Activated T-helper 2 cell treated with anti-CD3 and anti-CD28 coated beads, Interferon-gamma antibody, Interleukin-2, Interleukin-4, amounts not matched to agents 10 μg/mL and 5 μg/mL and 100 μg/mL, durations not matched to agents 14 hours and 24 hours and 36 hours (primary cell): ENCODE data around the gene FGD6. TPM values are rescaled to one million over a fixed set of nuclear protein-coding genes. Genes with fewer than 3 reads are reported as not detected.

Experiments
- DNase-seq: peaks from one replicate; pipeline ENCODE4 v3.0.0; 2021; ENCODE audit warnings: low spot score
- H3K27ac Mint-ChIP-seq: one replicate; pipeline ENCODE4 v1.8.0; 2021; ENCODE audit warnings: mixed read lengths
- H3K27me3 Mint-ChIP-seq: one replicate; pipeline ENCODE4 v1.8.0; 2021; ENCODE audit warnings: low read depth, mixed read lengths
- H3K36me3 Mint-ChIP-seq: one replicate; pipeline ENCODE4 v1.8.0; 2021; ENCODE audit warnings: low read depth, mixed read lengths
- H3K4me1 Mint-ChIP-seq: one replicate; pipeline ENCODE4 v1.8.0; 2021; ENCODE audit warnings: low read depth, mixed read lengths
- H3K4me3 Mint-ChIP-seq: one replicate; pipeline ENCODE4 v1.8.0; 2021; ENCODE audit warnings: low read depth, mild to moderate bottlenecking, moderate library complexity, mixed read lengths
- H3K9me3 Mint-ChIP-seq: one replicate; pipeline ENCODE4 v1.8.0; 2021; ENCODE audit warnings: mixed read lengths
- intact Hi-C: fragments of 100-400 bp; cut with micrococcal nuclease; formaldehyde crosslinking; loops from one replicate; pipeline ENCODE4 v1.15.1; 2023
- total RNA-seq: library from RNA; stranded (reverse); gene quantifications from 2 replicates; pipeline ENCODE4 v1.2.3, GENCODE V29; 2022

Gene FGD6
- total RNA-seq, 1 donor from 2014 or later = 1.1 TPM

GRCh38 chr12:95070378-95070777 is 146.9 kb downstream of the FGD6 start:
- H3K4me3 Mint-ChIP-seq = no peak overlapping the region
- H3K27ac Mint-ChIP-seq = no peak overlapping the region
- H3K4me1 Mint-ChIP-seq = peaks cover 14% of the 10 kb centered on the region
- peaks cover 20% of the 10 kb centered on the region for H3K36me3 Mint-ChIP-seq
- no peak for DNase-seq
- intact Hi-C loops = loop anchor here (10.0 kb wide), 1 partner anchor 196 kb away; no protein-coding TSS in a partner anchor
- H3K27me3 Mint-ChIP-seq = no peaks in the 10 kb centered on the region
- H3K9me3 Mint-ChIP-seq = no peaks in the 10 kb centered on the region

DNA sequence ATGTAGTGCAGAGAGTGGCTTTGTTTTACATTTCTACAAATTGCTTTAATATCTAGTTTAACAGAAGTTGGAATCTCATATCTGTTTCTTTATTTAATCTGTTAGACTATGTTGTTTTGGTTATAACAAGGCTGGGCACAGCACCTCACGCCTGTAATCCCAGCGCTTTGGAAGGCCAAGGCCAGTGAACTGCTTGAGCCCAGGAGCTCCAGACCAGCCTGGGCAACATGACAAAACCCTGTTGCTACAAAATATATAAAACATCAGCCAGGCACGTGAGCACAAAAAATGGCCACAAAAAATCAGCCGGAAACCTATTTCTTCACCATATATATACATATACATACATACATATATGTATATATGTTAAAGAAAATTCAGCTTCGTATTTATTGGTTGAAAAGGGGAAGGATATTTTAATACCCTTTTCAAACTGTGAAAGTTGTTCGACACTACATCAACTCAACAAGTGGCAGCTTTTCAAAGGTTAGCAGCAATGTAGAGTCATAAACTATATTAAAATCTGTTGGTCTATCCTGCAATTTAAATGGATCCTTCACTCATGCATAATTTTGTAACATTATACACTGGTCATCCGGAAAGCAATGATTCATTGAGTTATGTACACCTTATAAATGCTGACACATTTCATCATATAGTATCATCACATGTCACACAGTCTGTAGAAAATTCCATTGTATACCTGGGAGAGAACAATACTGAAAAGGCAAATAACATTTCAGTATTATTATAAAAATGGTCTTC is 151.0 kb downstream of the FGD6 start:
- Mint-ChIP-seq H3K27ac (no peak overlapping the region), H3K9me3 (no peaks in the 10 kb centered on the region), H3K4me1 (peaks cover 5% of the 10 kb centered on the region), H3K36me3 (peaks cover 39% of the 10 kb centered on the region), H3K4me3 (no peak overlapping the region), H3K27me3 (no peaks in the 10 kb centered on the region)
- intact Hi-C loops = no loop called here
- DNase-seq = no peak

DNA sequence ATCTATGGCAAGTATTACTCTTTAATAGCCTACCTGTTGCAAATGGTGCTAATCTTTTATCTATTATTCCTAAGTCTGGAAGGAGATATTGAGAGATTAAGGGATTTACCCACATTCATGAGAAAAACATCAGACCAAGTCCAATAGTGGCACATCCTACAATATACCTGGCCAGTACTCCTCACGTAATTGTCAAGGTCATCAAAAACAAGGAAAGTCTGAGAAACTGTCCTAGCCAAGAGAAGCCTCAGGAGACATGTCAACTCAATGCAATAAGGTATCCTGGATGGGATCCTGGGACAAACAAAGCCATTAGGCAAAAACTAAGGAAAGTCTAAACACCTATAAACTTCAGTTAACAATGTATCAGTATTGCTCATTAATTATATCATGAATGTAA is 156.3 kb downstream of the FGD6 start:
- Mint-ChIP-seq H3K27ac (no peak overlapping the region), H3K27me3 (no peaks in the 10 kb centered on the region), H3K4me3 (no peak overlapping the region), H3K36me3 (peaks cover 39% of the 10 kb centered on the region), H3K4me1 (no peaks in the 10 kb centered on the region), H3K9me3 (no peaks in the 10 kb centered on the region)
- intact Hi-C loops = no loop called here
- DNase-seq = no peak

DNA sequence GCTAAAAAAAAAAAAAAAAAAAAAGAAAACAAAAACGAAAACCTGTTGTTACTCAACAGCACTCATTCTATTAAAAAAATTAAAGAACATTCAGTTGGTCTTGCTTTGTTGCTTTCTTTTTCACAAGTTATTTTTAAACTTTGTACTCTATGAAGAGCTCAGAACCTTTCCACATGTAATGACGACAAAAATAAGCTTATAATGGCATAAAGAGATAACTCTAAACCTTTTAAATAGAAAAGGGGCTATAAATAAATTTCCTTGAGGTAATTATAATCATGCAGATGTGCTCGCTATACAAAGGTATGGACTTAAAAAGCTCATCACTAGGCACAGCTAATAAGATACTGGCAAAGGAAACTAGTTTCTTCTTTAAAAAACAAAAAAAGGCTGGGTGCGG is 157.3 kb downstream of the FGD6 start:
- no peak overlapping the region for H3K4me3 Mint-ChIP-seq
- no peaks in the 10 kb centered on the region for H3K9me3 Mint-ChIP-seq
- intact Hi-C loops = no loop called here
- no peaks in the 10 kb centered on the region for H3K4me1 Mint-ChIP-seq
- no peak for DNase-seq
- peaks cover 37% of the 10 kb centered on the region for H3K36me3 Mint-ChIP-seq
- no peak overlapping the region for H3K27ac Mint-ChIP-seq
- no peaks in the 10 kb centered on the region for H3K27me3 Mint-ChIP-seq

DNA sequence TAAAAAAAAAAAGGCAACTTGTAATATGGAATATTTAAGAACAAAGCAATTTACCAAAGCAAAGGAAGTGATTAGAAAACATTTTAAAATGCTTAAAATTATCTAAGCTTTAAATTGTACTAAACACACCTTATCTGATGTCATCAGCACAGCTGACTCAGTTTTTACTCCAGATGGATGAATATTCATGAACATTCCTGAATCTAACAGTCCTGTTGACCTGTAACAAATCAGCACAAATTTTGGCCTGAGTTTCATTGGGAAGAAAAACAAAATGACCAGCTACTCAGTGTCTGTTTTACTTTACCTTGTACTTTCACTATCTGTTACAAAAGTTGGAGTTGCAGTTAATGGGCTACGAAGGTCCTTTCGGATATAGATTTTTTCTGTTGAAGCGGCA is 159.8 kb downstream of the FGD6 start:
- peaks cover 29% of the 10 kb centered on the region for H3K36me3 Mint-ChIP-seq
- no peaks in the 10 kb centered on the region for H3K9me3 Mint-ChIP-seq
- no peaks in the 10 kb centered on the region for H3K27me3 Mint-ChIP-seq

DNA sequence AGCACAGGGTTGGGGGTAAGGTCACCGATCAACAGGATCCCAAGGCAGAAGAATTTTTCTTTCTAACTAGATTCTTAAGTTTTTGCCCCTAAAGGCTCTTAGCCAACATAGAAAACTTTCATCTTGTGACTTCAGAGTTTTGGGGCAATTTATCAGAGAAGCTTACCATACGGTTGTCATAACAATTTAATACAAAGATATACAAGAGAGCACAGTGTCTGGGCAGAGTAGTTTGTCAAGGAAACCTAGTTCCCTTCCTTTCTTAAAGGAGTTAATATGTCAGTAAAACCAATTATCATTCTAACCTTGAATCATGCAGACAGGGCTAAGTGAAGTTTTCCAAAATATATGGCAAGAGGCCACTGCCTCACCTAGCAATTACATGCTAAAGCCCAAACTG is 162.2 kb downstream of the FGD6 start:
- Mint-ChIP-seq H3K27ac (no peak overlapping the region), H3K4me1 (no peaks in the 10 kb centered on the region), H3K9me3 (no peaks in the 10 kb centered on the region), H3K27me3 (no peaks in the 10 kb centered on the region), H3K36me3 (peaks cover 25% of the 10 kb centered on the region), H3K4me3 (no peak overlapping the region)
- intact Hi-C loops = no loop called here
- no peak for DNase-seq

More for the DNA sequence above, 159.8 kb downstream of the FGD6 start:
- Mint-ChIP-seq H3K4me1 (no peaks in the 10 kb centered on the region), H3K27ac (no peak overlapping the region), H3K4me3 (no peak overlapping the region)
- intact Hi-C loops = no loop called here
- no peak for DNase-seq

DNA sequence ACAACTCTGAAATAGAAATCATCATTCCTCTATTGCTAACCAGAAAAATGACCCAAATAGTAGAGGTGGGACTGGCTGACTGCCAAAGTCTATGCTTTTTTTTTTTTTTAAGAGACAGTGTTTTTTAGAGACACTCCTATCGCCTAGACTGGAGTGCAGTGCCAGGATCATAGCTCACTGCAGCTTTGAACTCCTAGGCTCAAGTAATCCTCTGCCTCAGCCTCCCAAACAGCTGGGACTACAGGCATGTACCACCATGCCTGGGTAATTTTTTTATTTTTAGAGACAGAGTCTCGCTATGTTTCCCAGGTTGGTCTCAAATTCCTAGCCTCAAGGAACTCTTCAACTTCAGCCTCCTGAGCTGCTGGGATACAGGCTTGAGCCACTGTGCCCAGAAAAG is 163.1 kb downstream of the FGD6 start:
- no peaks in the 10 kb centered on the region for H3K27me3 Mint-ChIP-seq
- H3K4me3 Mint-ChIP-seq = no peak overlapping the region
- peaks cover 25% of the 10 kb centered on the region for H3K36me3 Mint-ChIP-seq
- no peaks in the 10 kb centered on the region for H3K4me1 Mint-ChIP-seq
- DNase-seq = no peak
- no peaks in the 10 kb centered on the region for H3K9me3 Mint-ChIP-seq
- intact Hi-C loops = no loop called here
- H3K27ac Mint-ChIP-seq = no peak overlapping the region

DNA sequence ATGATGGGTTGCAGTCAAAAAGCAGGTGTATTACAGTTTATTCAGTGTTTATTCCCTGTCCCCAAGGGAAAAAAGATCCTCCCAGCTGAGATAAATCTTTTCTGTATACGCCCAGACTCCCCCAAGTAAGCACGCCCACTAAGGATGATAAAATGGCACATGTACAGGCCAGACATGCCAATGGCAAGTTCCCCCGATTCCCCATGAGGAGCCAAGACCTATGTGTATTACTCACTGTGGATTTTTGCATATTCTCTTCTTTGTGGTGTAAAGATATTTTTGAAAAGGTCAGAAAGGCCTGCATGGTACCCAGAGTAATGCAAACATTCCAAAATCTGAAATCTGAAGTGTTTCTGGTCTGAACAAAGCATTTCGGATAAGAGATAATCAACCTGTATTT is 166.0 kb downstream of the FGD6 start:
- Mint-ChIP-seq H3K4me3 (no peak overlapping the region), H3K27ac (no peak overlapping the region), H3K9me3 (no peaks in the 10 kb centered on the region), H3K4me1 (no peaks in the 10 kb centered on the region), H3K36me3 (peaks cover 34% of the 10 kb centered on the region), H3K27me3 (no peaks in the 10 kb centered on the region)
- DNase-seq = no peak
- intact Hi-C loops = no loop called here

DNA sequence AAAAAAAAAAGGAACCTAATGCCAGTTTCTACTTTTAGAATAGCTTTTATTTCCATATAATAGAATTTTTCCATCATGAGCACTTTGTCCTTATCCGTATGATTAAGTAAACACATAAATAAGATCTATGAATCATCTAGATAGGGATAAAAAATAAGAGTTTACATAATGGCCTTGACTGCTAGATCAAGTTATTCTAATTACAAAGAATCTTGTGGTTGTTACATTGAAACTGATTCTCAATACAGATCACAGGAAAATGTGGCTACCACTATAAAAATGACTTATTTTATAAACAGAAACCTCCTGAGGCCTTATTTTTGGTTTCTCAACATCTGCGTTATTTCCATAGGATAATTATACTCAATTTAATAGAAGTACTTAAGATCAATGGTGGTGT is 179.4 kb downstream of the FGD6 start:
- no peak for DNase-seq
- Mint-ChIP-seq H3K4me1 (peaks cover 27% of the 10 kb centered on the region), H3K9me3 (no peaks in the 10 kb centered on the region), H3K4me3 (no peak overlapping the region), H3K27me3 (no peaks in the 10 kb centered on the region), H3K36me3 (peaks cover 41% of the 10 kb centered on the region), H3K27ac (no peak overlapping the region)
- intact Hi-C loops = no loop called here

DNA sequence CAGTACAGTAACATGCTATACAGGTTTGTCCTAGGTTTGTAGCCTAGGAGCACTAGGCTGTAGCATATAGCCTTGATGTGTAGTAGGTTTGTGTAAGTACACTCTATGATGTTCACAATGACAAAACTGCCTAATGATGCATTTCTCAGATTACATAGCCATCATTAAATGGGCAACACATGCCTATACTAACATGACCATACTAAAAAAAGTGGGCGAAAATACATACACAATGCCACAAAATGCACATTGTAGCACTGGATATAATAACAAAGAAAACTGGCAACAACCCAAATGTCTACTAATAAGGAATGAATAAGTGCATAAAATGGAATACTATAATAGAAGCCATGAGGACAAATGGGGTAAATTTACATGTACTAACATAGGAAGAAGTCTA is 182.5 kb downstream of the FGD6 start:
- Mint-ChIP-seq H3K4me1 (peaks cover 15% of the 10 kb centered on the region), H3K9me3 (no peaks in the 10 kb centered on the region), H3K27me3 (no peaks in the 10 kb centered on the region), H3K36me3 (peaks cover 31% of the 10 kb centered on the region), H3K27ac (no peak overlapping the region), H3K4me3 (no peak overlapping the region)
- intact Hi-C loops = no loop called here
- DNase-seq = no peak

Other genes with a start within 250 kb of the FGD6 start
- gene NDUFA12, start 213.8 kb downstream of the FGD6 start, total RNA-seq = 117 and 118 TPM in 2 replicates
- 28.5 and 30.0 TPM in 2 replicates for gene NR2C1, start 143.8 kb downstream of the FGD6 start, total RNA-seq
- 62.6 and 63.1 TPM in 2 replicates for gene VEZT, start 340 bp upstream of the FGD6 start, total RNA-seq